ENCODE measurements around the gene GAB3. TPM values are rescaled to one million over a fixed set of nuclear protein-coding genes. Genes with fewer than 3 reads are reported as not detected.

Gene GAB3
- total and polyA plus RNA-seq, 4 donors = 0.66 to 10.4 (median 1.6) TPM

GRCh38 chrX:154731881-154732280 is 19.0 kb downstream of the GAB3 start:
- WGBS = 78% methylated on average over 7 of the region's 7 CpGs
- H3K4me1 ChIP-seq (ENCODE audit: control insufficient read depth in 4 of 4, insufficient read depth in 4 of 4, low read length in 3 of 4) = peaks cover 5 to 27% (median 17%) of the 10 kb centered on the region in 4 donors

GRCh38 chrX:154731184-154731583 is 19.7 kb downstream of the GAB3 start:
- Histone ChIP-seq H3K9ac (ENCODE audit: low read depth in 1 of 2, low read length in 2 of 2) (no peak overlapping the region), H3K27me3 (ENCODE audit: control insufficient read depth in 4 of 4, insufficient read depth in 4 of 4, low read length in 3 of 4) (no peaks in the 10 kb centered on the region), H3K9me3 (ENCODE audit: control insufficient read depth in 4 of 4, low read length in 3 of 4) (no peaks in the 10 kb centered on the region), H3K4me1 (ENCODE audit: control insufficient read depth in 4 of 4, insufficient read depth in 4 of 4, low read length in 3 of 4) (peaks cover 5 to 27% (median 17%) of the 10 kb centered on the region in 4 donors), H3K36me3 (ENCODE audit: control insufficient read depth in 4 of 4, insufficient read depth in 3 of 4, low read depth in 1 of 4, low read length in 3 of 4) (no peaks in the 10 kb centered on the region), H3K4me3 (ENCODE audit: low read depth in 1 of 3, low read length in 3 of 3) (no peak overlapping the region), H3K27ac (ENCODE audit: low read depth in 1 of 2, low read length in 2 of 2) (peak overlapping the region in 1 of 2 donors; percentile 46)
- WGBS = 89% methylated on average over 5 of the region's 5 CpGs
- DNase-seq (ENCODE audit: low spot score) = no peak
- no peak for TF ChIP-seq TAF1 (conservative IDR thresholded peaks at IDR 0.05)
- TF ChIP-seq NR2F2 (IDR thresholded peaks at IDR 0.05) = no peak
- TF ChIP-seq JUND (IDR thresholded peaks at IDR 0.05) = no peak
- no peak for TF ChIP-seq HNF4A (conservative IDR thresholded peaks at IDR 0.05)
- TF ChIP-seq CTCF (IDR thresholded peaks at IDR 0.05; ENCODE audit: low read depth, low read length, missing input control) = no peak

More at GRCh38 chrX:154731881-154732280, 19.0 kb downstream of the GAB3 start:
- Histone ChIP-seq H3K36me3 (ENCODE audit: control insufficient read depth in 4 of 4, insufficient read depth in 3 of 4, low read depth in 1 of 4, low read length in 3 of 4) (no peaks in the 10 kb centered on the region), H3K9ac (ENCODE audit: low read depth in 1 of 2, low read length in 2 of 2) (no peak overlapping the region), H3K9me3 (ENCODE audit: control insufficient read depth in 4 of 4, low read length in 3 of 4) (no peaks in the 10 kb centered on the region), H3K27me3 (ENCODE audit: control insufficient read depth in 4 of 4, insufficient read depth in 4 of 4, low read length in 3 of 4) (no peaks in the 10 kb centered on the region), H3K4me3 (ENCODE audit: low read depth in 1 of 3, low read length in 3 of 3) (no peak overlapping the region), H3K27ac (ENCODE audit: low read depth in 1 of 2, low read length in 2 of 2) (no peak overlapping the region)
- DNase-seq (ENCODE audit: low spot score) = no peak
- TF ChIP-seq HNF4A (conservative IDR thresholded peaks at IDR 0.05) (no peak), REST (IDR thresholded peaks at IDR 0.05) (no peak), GABPA (IDR thresholded peaks at IDR 0.05 in 1 of 2, conservative IDR thresholded peaks at IDR 0.05 in 1 of 2) (no peak), FOXA2 (IDR thresholded peaks at IDR 0.05) (no peak), SP1 (IDR thresholded peaks at IDR 0.05) (no peak), MAX (IDR thresholded peaks at IDR 0.05) (no peak)

- Histone ChIP-seq H3K9ac (ENCODE audit: low read depth in 1 of 2, low read length in 2 of 2) (no peak overlapping the region), H3K27ac (ENCODE audit: low read depth in 1 of 2, low read length in 2 of 2) (peak overlapping the region; percentile 11 to 46), H3K4me1 (ENCODE audit: control insufficient read depth in 4 of 4, insufficient read depth in 4 of 4, low read length in 3 of 4) (peaks cover 5 to 27% (median 17%) of the 10 kb centered on the region in 4 donors), H3K27me3 (ENCODE audit: control insufficient read depth in 4 of 4, insufficient read depth in 4 of 4, low read length in 3 of 4) (no peaks in the 10 kb centered on the region), H3K9me3 (ENCODE audit: control insufficient read depth in 4 of 4, low read length in 3 of 4) (no peaks in the 10 kb centered on the region), H3K4me3 (ENCODE audit: low read depth in 1 of 3, low read length in 3 of 3) (no peak overlapping the region), H3K36me3 (ENCODE audit: control insufficient read depth in 4 of 4, insufficient read depth in 3 of 4, low read depth in 1 of 4, low read length in 3 of 4) (no peaks in the 10 kb centered on the region)
- 11% methylated on average over 6 of the region's 6 CpGs for WGBS
- DNase-seq (ENCODE audit: low spot score) = peak; percentile 43
- TF ChIP-seq JUND (IDR thresholded peaks at IDR 0.05) (peak in 1 of 2 donors; percentile 24), RXRA (IDR thresholded peaks at IDR 0.05) (peak; percentile 84 to 87), SP1 (IDR thresholded peaks at IDR 0.05) (peak; percentile 48), FOXA1 (IDR thresholded peaks at IDR 0.05) (no peak), ATF3 (IDR thresholded peaks at IDR 0.05) (no peak), ZBTB33 (IDR thresholded peaks at IDR 0.05) (no peak), YY1 (IDR thresholded peaks at IDR 0.05) (no peak), TAF1 (conservative IDR thresholded peaks at IDR 0.05) (no peak), EGR1 (IDR thresholded peaks at IDR 0.05; ENCODE audit: low read depth in 2 of 2) (no peak), NR2F2 (IDR thresholded peaks at IDR 0.05) (peak; percentile 99), MAX (IDR thresholded peaks at IDR 0.05) (peak; percentile 29), RAD21 (IDR thresholded peaks at IDR 0.05) (no peak), FOXA2 (IDR thresholded peaks at IDR 0.05) (no peak)
Measured at GRCh38 chrX:154730253-154730891, 20.5 kb downstream of the GAB3 start.
